Ovary (tissue), 9 donors: ENCODE results near the gene PKP1. TPM values are rescaled to one million over a fixed set of nuclear protein-coding genes. Genes with fewer than 3 reads are reported as not detected.

Experiments used
- DNase-seq, 5 donors: peaks; one replicate each; pipeline ENCODE4 v3.0.0-alpha.2; 2019 to 2020
- H3K27ac ChIP-seq, 2 donors: fragments of 200-600 bp; one replicate each; pipeline versions ENCODE4 v1.5.1 to v1.8.0; 2019 to 2022
- H3K27me3 ChIP-seq: fragments of 200-600 bp; one replicate; pipeline ENCODE4 v1.8.0; 2022
- H3K36me3 ChIP-seq: fragments of 200-600 bp; sonication (generic); one replicate; pipeline ENCODE4 v1.5.1; 2019
- H3K4me1 ChIP-seq: one replicate; pipeline ENCODE4 v1.8.1; 2013; ENCODE audit warnings: mild to moderate bottlenecking, moderate library complexity; ENCODE audit not compliant: insufficient read depth
- H3K4me3 ChIP-seq: fragments of 200-600 bp; sonication (generic); one replicate; pipeline ENCODE4 v1.5.1; 2017
- H3K9me3 ChIP-seq, 2 donors: fragments of 200-600 bp in 1 of 2; sonication (generic) in 1 of 2; one replicate each; pipeline versions ENCODE4 v1.5.1 to v1.8.1; 2013 to 2019; ENCODE audit warnings: mild to moderate bottlenecking in 1 of 2, moderate library complexity in 1 of 2
- EP300 ChIP-seq: sonication (generic); formaldehyde crosslinking; IDR thresholded peaks from one replicate; pipeline ENCODE4 v1.6.1; 2017; ENCODE audit warnings: antibody characterized with exemption
- POLR2A ChIP-seq: fragments of 450-650 bp; IDR thresholded peaks from one replicate; pipeline ENCODE4 v1.6.1; 2017; ENCODE audit warnings: antibody characterized with exemption, mild to moderate bottlenecking, moderate library complexity
- WGBS, 3 donors: extraction: QIAGEN DNeasy Blood & Tissue Kit in 1 of 3; methylation state at CpG; one replicate each; pipeline versions ENCODE4 v1.1.5 to v1.1.7; 2013 to 2017; 5-methylcytosine and 5-hydroxymethylcytosine counted together
- intact Hi-C, 4 donors: fragments of 100-400 bp; cut with DNase I; formaldehyde crosslinking; loops; one replicate each; pipeline versions ENCODE4 v1.11.0 to v1.15.1; 2022 to 2023
- polyA plus RNA-seq, 2 donors: library from polyadenylated mRNA; stranded (reverse); fragments of 200-250 nt in 1 of 2; fragments of 350-450 nt in 1 of 2; fragmentation: Illumina TruSeq in 1 of 2; extraction: RNeasy Lipid Tissue Mini Kit (QIAGEN cat#74804) in 1 of 2; gene quantifications; one replicate each; pipeline ENCODE4 v1.2.3, GENCODE V29; 2013 to 2014
- total RNA-seq, 7 donors: library from RNA; depleted of rRNA in 2 of 7; stranded (reverse); fragments of >200 nt in 2 of 7; fragmentation: NEBNext Ultra II Directional in 3 of 7; extraction: Animal tissue kit (Norgen Biotek cat#: 25700) in 3 of 7; gene quantifications; one replicate each; pipeline versions ENCODE4 v1.1.0 to v1.2.4, GENCODE V29; 2016 to 2023
- TF ChIP-seq, protein P1 (sequence below), 3 donors: fragments of 450-650 bp in 2 of 3; fragments of 200-600 bp in 1 of 3; IDR thresholded peaks; one replicate each; pipeline versions ENCODE4 v1.5.1 to v1.8.0; 2016 to 2022; ENCODE audit warnings: antibody characterized with exemption in 3 of 3, mild to moderate bottlenecking in 1 of 3
- donor health status: DM: no; HTN: no; CAD: no; lungs with moderate emphysema.
- donor health status: DM: no; HTN: no; CAD: no.
- donor health status: Bipolar disorder and iron deficiency.
- donor health status: DM: yes; HTN: yes; CAD: no.
- donor health status: DM: no; HTN: no; CAD: no.
- donor health status: DM: yes; HTN: yes; CAD: no.

PKP1 gene
- total and polyA plus RNA-seq, 9 donors, result 0.05 to 0.48 (median 0.18) TPM; not detected in 2

DNA sequence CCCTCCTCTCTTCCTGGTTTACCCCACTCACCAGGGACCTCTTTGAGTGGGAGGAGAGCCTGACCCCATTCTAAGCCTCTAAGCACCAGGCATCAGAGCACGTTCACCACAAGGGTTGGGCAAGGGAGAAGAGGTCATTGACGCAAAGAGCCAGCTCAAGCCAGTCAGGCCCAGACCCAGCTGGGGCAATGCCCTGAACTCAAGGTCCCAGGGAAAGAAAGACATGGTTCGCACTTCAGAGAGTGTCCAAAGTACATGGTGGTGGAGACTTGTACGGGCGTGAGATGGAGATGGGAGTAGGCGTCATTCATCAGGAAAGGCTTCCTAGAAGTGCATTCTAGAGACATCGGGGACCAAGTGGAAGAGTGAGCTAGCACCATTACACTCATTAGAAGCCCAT lies 7.2 kb downstream of the PKP1 start:
- Histone ChIP-seq H3K36me3 (no peaks in the 10 kb centered on the region), H3K27me3 (no peaks in the 10 kb centered on the region), H3K27ac (no peak overlapping the region), H3K4me1 (no peaks in the 10 kb centered on the region), H3K4me3 (no peak overlapping the region), H3K9me3 (no peaks in the 10 kb centered on the region)
- WGBS, 3 donors, result 90 to 91% (median 91%) methylated on average over 7 of the region's 7 CpGs
- intact Hi-C loops, result no loop called here
- DNase-seq, result no peak
- no peak for TF ChIP-seq POLR2A
- TF ChIP-seq, protein P1, sequence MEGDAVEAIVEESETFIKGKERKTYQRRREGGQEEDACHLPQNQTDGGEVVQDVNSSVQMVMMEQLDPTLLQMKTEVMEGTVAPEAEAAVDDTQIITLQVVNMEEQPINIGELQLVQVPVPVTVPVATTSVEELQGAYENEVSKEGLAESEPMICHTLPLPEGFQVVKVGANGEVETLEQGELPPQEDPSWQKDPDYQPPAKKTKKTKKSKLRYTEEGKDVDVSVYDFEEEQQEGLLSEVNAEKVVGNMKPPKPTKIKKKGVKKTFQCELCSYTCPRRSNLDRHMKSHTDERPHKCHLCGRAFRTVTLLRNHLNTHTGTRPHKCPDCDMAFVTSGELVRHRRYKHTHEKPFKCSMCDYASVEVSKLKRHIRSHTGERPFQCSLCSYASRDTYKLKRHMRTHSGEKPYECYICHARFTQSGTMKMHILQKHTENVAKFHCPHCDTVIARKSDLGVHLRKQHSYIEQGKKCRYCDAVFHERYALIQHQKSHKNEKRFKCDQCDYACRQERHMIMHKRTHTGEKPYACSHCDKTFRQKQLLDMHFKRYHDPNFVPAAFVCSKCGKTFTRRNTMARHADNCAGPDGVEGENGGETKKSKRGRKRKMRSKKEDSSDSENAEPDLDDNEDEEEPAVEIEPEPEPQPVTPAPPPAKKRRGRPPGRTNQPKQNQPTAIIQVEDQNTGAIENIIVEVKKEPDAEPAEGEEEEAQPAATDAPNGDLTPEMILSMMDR (IDR thresholded peaks at IDR 0.05), result no peak

- no peaks in the 10 kb centered on the region for H3K4me1 ChIP-seq
- no peaks in the 10 kb centered on the region for H3K36me3 ChIP-seq
- 56 to 64% (median 60%) methylated on average over 8 of the region's 8 CpGs for WGBS, 3 donors
- H3K27ac ChIP-seq, result no peak overlapping the region
- H3K9me3 ChIP-seq, result no peaks in the 10 kb centered on the region
- H3K4me3 ChIP-seq, result no peak overlapping the region
- no peaks in the 10 kb centered on the region for H3K27me3 ChIP-seq
- TF ChIP-seq EP300 (no peak), POLR2A (no peak)
- TF ChIP-seq, protein P1 (IDR thresholded peaks at IDR 0.05), result no peak
- no peak for DNase-seq
- intact Hi-C loops, result no loop called here
Observed at GRCh38 chr1:201291916-201292315, 8.6 kb downstream of the PKP1 start.

DNA sequence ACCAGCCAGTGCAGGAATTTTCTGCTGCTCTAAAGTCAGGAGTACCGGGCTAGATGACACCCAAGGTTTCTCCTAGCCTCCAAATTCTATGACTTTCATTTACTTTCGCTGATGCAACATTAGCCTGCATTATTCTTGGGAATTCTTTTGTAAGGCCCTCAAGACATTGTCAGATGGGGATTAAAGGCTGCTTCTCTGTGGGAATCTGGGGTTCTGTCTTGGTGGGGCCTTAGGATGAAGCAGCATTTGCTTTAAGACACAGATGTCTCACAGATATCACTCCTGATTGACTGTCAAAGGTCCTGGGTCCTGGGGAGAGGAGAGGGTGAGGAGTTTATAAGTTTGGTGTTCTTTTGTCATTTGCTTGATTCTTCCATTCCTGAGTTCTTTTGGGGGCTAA lies 11.6 kb downstream of the PKP1 start:
- TF ChIP-seq EP300 (no peak), POLR2A (no peak)
- TF ChIP-seq, protein P1 (IDR thresholded peaks at IDR 0.05), result no peak
- no peaks in the 10 kb centered on the region for H3K9me3 ChIP-seq
- no peaks in the 10 kb centered on the region for H3K36me3 ChIP-seq
- no peak overlapping the region for H3K27ac ChIP-seq
- WGBS, 3 donors, result 76 to 92% (median 77%) methylated on average over 2 of the region's 2 CpGs
- intact Hi-C loops, result no loop called here
- no peaks in the 10 kb centered on the region for H3K4me1 ChIP-seq
- no peak overlapping the region for H3K4me3 ChIP-seq
- H3K27me3 ChIP-seq, result no peaks in the 10 kb centered on the region
- DNase-seq, result no peak

DNA sequence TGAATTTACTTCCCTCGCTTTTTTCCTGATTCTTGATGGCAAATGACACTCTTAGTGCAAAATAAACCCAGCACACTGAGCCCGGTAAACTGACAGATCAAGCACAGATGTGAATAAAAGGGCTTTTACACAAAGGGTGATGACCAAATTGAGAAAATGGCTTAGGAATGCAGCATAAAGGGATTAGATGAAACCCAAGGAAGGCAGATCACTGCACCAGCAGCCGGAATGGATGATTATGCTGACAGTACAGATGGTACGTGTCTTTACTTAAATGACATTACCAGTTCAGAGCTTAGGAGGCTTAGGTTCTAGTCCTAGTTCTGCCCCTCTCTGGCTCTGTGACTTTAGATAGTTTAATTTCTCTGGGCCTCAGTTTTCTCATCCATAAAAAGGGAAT lies 12.0 kb downstream of the PKP1 start:
- Histone ChIP-seq H3K36me3 (no peaks in the 10 kb centered on the region), H3K4me1 (no peaks in the 10 kb centered on the region), H3K9me3 (no peaks in the 10 kb centered on the region), H3K27ac (no peak overlapping the region), H3K4me3 (no peak overlapping the region), H3K27me3 (no peaks in the 10 kb centered on the region)
- 72 to 75% (median 74%) methylated on average over 4 of the region's 4 CpGs for WGBS, 3 donors
- TF ChIP-seq EP300 (no peak), POLR2A (no peak)
- TF ChIP-seq, protein P1 (IDR thresholded peaks at IDR 0.05), result no peak
- intact Hi-C loops, result no loop called here
- no peak for DNase-seq

- Histone ChIP-seq H3K4me3 (no peak overlapping the region), H3K9me3 (no peaks in the 10 kb centered on the region), H3K36me3 (no peaks in the 10 kb centered on the region), H3K27ac (no peak overlapping the region), H3K27me3 (no peaks in the 10 kb centered on the region), H3K4me1 (no peaks in the 10 kb centered on the region)
- intact Hi-C loops, result no loop called here
- WGBS, 3 donors, result 46 to 51% (median 48%) methylated on average over 3 of the region's 3 CpGs
- no peak for TF ChIP-seq EP300
- no peak for TF ChIP-seq POLR2A
- TF ChIP-seq, protein P1 (IDR thresholded peaks at IDR 0.05), result no peak
- no peak for DNase-seq
Observed at GRCh38 chr1:201295861-201296260, 12.6 kb downstream of the PKP1 start.
